Sigmoid colon (tissue), 3 donors: ENCODE measurements around the gene ENPP7.

ENCODE experiments used
- CTCF ChIP-seq, 4 experiments: fragments of 450-650 bp in 3 of 4; fragments of 200-600 bp in 1 of 4; IDR thresholded peaks; one replicate each; pipeline ENCODE4 v1.5.1; 2016 to 2019; ENCODE audit warnings: antibody characterized with exemption in 4 of 4, mild to moderate bottlenecking in 3 of 4, moderate library complexity in 2 of 4
- POLR2A ChIP-seq, 2 donors: fragments of 450-650 bp; IDR thresholded peaks; one replicate each; pipeline ENCODE4 v1.6.1; 2016; ENCODE audit warnings: antibody characterized with exemption in 2 of 2, mild to moderate bottlenecking in 2 of 2, moderate library complexity in 2 of 2

- TF ChIP-seq CTCF (IDR thresholded peaks at IDR 0.05) (no peak), POLR2A (IDR thresholded peaks at IDR 0.05) (no peak)
Observed at GRCh38 chr17:79684132-79684985, 46.4 kb upstream of the ENPP7 start.
